Activated effector memory CD4-positive, alpha-beta T cell treated with Interleukin-2 at 50 U/mL for 16 hours (primary cell): ENCODE measurements around the gene DCP2.

ENCODE experiments used
- DNase-seq: peaks from one replicate; pipeline ENCODE4 v3.0.0-alpha.2; 2020

The DCP2 gene

DNA sequence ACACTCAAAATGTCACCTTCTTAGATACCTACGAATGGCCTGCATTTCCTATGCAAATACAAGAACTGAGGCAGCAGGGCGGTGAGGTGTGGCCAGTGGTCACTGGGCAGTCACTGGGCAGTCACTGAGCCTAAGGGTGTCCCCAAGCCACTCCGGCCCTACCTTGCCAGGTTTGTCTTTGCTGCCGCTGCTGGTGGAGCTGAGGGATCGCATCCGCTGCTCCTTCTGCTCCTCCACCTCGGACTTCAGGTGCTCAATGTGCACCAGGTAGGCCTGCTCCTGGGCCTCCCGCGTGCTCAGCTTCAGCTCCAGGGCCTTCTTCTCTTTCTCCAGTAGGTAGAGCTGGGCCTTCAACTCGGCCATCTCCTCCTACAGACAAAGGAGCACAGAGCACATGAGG, 72.3 kb downstream of the DCP2 start:
- no peak for DNase-seq

DNA sequence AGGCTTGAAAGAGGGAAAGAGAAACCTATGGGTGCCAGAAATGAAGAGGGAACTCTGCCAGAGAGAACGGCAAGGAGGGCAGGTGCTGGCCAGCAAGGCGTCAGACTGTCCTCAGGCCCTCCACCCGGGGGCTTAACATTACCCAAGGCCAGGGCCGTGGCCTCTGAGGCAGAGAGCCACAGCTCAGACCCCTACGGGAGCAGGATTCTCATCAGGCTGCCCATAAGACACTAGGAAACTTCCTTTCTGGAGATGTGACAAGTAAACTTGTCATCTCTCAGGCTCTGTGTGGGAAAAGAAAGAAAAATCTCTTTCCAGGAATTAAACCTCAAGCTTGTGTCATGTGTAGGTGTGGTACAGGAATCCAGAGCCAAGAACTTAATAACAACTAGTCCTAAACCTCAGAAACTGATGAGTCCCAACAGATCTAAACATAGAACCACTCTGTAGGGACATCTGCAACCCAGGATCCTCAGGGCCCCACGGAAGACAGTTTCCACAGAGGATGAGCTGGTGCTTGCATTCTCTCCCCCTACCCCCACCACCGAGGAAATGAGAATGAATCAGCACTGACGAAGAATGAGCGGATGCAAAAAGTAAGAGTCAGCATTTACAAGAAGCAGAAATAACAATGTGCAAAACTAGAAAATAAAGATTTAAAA, 74.3 kb downstream of the DCP2 start:
- DNase-seq: peak; percentile 6

DNA sequence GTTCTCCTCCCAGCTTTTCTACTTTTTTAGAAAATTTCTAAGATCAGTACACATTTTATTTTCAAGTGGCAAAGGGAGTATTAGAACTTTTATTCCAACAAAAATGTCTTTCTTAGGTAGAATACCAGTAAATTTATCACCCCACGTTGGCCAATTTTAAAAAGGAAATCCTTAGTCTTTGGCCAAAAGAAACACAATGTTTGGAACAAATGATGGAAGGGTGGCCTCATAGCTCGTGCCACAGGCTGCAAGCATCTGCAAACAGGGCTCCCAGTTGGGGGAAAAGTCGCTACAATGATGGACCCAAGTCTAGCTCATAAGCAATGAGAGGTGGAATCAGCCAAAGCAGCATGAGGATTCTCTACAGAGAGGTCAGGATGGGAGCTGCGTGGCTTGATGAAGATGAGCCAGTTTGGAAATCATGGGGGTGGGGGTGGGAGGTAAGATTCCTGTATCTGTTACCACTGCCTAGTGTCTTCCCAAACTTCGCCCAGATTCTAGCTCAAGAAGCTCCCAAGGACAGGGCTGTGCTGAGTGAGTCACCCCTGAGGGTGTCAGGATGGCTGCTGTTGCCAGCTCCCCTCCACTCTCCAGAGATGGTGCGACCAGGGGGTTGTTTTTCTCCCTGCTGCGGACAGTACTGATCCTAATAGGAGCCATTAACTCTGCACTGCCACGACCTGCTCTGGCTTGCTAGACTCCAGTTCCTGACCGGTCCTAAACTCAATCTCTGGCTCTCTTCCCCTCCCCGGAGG, 75.6 kb downstream of the DCP2 start:
- no peak for DNase-seq

DNA sequence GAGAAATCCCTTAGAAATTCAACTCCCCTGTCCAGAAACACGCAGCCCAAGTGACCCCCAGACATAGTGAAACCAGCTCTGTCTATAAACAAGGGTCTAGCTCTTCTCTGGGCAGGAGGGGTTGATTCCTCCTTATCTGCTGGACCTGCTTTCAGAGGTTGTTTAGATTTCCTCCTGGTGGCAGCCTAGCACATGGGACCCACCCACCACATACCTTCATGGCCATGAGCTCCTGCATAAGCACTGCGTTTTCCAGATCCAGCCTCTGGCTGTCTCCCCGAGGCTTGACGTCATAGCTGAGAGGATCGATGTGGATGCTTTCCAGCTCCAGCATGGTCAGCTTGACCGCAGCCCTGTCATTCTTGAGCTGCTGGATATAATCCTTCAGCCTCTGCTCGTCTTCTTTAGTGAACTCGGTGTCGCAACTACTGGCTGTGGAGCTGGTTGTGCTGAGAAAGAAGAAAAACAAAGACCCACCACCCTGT, 77.0 kb downstream of the DCP2 start:
- no peak for DNase-seq

DNA sequence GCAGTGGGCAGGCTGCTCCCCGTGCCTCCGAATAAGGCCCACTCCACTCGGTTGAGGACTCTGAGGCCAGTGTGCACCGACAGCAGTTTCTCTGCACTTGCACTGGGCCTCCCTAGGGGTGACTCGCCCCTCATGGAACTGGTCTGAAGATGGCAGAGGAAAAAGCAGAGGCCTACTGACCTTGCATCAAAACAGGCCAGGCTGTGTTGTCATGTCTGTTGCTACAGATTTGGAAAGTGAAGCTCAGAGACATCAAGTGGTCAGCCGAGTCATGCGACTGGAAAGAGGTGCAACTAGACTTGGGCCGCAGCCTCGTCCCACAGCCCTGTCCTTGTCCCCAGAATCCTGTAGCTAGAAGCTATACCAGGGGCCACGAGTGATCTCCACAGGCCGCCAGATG, 78.3 kb downstream of the DCP2 start:
- no peak for DNase-seq

- DNase-seq: no peak
These were observed 80.4 kb downstream of the DCP2 start for GRCh38 chr5:113056988-113057387.

DNA sequence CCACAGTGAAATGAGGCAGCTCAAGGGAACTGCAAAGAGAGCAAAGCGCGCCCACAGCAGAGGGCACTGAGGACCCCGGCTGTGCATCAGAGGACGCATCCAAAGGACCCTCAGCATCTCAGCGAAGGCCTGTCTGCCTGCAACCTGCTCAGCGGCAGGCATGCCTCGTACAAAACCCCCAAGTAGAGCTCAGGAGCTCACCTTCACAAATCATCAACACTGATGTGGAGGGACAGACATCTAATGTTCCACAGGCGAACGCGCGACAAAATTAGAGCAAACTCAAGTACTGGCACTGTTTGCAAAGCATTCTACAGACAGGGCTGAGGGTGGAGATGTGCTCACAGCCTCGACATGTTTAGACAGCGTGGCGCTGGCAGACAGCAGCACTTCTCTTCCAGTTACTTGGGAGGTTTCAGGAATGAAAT, 81.0 kb downstream of the DCP2 start:
- no peak for DNase-seq

GRCh38 chr5:113058269-113058668, 81.7 kb downstream of the DCP2 start:
- no peak for DNase-seq

DNA sequence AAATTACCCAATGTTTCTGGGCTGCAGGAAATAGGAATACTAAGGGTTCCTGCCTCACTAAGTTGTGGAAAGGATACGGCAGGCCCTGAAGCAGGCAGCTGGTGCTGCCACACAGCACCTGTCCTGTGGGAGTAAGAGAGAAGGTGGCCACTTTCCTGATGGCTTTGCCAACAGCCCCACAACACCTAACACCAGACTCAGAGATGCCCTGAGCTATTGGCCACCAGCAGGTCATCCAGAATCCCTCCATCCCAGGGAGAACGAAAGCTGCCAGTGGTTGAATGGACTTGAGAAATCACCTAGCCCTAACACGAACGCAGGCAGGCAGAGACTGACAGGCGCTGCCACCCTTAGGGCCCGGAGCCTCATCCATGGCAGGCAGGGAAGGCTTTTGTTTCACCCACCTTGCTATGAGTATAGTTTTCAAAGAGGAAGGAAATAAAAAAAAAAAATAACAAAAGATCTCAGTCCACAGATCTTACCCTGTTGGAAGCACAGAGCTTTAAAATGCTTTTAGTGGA, 82.2 kb downstream of the DCP2 start:
- DNase-seq: no peak

DNA sequence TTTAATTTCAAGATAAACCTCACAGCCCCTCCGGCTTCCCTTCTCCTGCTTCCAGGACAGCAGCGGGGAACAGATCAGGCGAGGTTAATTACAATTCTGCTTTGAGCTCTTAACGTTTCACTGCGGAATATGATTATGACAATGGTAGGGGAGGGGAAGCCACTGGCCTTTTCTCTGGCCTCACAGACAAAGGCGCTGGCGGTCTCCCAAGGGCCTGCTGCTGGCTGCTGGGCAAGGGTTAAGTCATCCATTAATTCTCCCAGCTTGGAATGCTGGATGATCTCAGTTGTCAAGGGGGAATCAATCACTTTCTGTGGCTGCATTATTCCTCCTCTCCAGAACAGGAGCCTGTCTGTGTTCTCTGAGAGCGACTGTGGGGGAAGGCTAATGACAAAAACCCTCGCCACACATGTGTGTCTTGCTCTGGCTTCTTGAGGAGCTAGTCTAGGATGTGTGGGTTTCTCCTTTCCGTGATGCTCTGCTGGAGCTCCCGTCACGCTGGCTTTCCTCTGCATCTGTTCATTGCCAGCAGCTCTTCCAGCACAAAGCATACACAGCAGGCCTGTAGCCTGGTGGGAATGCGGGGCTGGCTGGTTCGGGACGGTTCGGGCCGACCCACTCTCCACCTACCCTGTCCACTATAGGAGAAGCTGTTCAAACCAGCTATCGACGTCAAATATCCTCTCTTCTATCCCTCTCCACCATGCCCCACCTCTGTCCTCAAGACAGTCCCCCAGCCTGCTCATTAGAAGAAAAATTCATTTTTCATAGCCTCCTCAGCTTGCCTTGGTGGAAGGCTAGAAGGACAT, 82.8 kb downstream of the DCP2 start:
- no peak for DNase-seq

DNA sequence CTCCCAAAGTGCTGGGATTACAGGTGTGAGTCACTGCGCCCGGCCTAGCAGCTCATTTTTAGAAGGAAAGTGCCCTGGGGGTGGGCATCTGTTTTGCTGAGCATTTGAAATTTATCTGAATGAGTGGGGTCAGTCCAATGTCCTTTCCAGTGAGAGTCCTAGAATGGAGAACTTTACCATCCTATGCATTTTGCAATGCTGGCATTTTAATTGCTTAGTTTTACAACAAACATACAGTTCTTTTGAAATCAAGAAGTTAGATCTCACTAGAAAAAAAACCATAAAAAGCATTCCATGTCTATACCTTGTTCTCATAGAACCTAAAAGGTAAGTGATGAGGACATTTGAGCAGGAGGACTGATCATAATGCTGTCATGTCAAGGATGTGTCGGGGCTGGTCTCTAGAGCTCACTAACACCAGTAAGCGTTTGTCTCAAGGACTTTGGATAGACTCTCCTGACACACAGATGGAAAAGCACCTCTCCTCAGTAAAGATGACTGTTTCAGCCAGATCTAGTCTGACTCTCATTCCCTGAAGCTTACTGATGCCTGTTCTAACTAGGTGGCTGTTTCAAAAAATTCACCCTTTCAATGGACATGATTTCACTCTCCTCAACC, 83.9 kb downstream of the DCP2 start:
- no peak for DNase-seq

- no peak for DNase-seq
These were observed 85.5 kb downstream of the DCP2 start for GRCh38 chr5:113061846-113062780.

DNA sequence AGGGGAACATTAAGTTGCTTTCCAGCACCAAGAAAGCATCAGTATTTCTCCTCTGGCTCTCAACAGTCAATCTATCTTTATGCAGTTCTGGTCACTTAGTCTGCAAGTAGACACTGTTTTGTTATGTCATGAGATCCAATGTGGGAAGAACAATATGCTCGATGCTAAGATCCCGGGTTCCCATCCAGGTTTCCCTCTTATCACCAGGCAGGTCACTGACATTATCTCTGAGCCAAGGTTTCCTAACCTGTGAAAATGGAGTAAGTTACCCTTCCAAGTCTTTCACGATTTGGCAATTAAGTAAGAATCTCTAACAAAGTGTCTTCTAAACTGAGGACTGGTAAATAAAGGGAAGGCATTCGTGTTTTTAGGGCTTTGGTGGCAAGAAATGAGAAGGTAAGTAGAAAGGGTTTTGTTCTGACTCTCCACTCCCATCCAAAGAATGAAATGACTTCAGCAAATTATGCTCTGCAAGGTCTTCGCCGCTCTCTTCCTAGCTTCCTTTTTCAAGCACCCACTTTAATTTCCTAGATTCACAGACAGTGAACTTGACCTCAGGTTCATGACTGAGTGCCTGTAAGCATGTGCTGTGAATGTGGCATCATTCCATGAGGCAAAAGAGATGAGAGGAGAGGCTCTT, 86.4 kb downstream of the DCP2 start:
- no peak for DNase-seq

DNA sequence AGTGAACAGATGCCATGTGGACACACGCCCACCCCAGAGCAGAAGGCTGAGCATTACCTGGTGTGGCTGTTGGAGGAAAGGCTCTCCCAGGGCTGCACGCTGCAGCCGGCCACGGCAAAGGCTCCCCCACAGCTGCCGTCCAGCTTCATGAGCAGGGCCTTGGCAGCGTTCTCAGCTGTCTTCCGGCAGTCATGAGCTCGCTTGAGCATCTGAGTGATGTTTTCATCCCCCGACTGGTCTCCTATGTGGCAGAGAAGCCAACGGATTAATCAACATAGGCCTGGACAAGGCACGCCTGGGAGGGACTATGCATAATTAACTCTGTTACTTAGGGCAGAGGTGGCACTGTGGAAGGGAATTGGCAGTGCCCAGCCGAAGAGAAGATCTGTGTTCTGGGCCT, 87.3 kb downstream of the DCP2 start:
- no peak for DNase-seq

GRCh38 chr5:113064806-113065205, 88.2 kb downstream of the DCP2 start:
- DNase-seq: no peak

GRCh38 chr5:113065626-113066025, 89.0 kb downstream of the DCP2 start:
- no peak for DNase-seq

DNA sequence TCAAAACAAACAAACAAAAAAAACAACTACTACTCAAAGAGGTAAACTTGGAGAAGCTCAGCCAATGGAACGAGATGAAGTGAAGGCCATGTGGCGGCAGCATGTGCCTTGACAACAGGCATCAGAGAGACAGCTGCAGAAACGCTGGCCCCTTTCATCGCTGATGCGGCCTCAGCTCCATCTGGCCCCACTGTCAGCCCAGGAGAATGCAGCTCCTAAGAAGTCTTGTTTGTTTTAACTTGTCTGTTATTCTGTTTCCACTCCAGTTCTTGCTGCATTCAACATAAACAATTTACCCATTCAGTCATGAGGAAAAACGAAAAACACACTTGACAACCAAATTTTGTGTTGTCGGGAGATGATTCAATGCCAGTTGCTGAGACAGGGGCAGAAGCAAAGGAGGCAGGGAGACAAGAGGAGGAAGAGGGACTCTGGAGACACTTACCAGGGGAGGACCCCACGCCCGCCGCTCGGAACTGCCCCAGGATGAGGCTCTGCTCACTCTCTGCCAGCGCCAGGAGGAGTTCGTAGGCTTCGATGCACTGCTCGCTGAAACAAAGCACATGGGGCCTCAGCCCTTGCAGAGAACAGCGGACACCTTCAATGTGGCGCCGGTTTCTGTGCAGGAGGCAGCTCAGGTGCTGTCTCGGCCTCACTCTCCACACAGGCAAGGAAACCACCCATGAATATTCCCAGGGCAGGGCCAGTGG, 91.2 kb downstream of the DCP2 start:
- DNase-seq: no peak

DNA sequence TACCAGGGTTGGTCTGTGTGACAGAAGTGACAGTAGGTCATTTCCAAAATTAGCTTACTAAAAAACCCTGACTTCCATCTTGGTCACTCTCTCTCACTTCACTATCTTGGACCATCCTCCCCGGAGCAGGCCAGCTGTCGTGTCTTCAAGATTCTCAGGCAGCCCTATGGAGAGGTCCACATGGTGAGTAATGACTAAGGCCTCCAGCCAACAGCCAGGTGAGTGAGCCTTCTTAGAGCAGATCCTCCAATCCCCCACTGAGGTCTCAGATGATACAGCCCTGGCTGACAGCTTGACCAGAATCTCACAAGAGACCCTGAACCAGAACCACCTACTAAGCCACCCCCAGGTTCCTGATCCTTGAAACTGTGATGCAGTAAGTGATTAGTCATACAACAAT, 92.0 kb downstream of the DCP2 start:
- DNase-seq: no peak
